Endothelial cell of umbilical vein (primary cell): ENCODE measurements around the gene TMEM130. TPM values are rescaled to one million over a fixed set of nuclear protein-coding genes. Genes with fewer than 3 reads are reported as not detected.

ENCODE experiments used
- BruUV-seq: library from RNA; stranded (reverse); fragments of 400-500 nt; replicated peaks from 2 replicates; lab custom pipeline; 2021; lab: Mats Ljungman, UMichigan
- CTCF ChIA-PET: fragments of 300-600, 350-600 bp; sonication (Branson Sonifier 250); formaldehyde crosslinking; loops from one replicate; lab custom pipeline; 2021; ENCODE audit warnings: antibody characterized with exemption, inconsistent platforms; lab: Charles Lee
- POLR2A ChIA-PET: fragments of 300-600, 350-600 bp; sonication (Branson Sonifier 250); formaldehyde crosslinking; loops from one replicate; lab custom pipeline; 2021; ENCODE audit warnings: antibody characterized with exemption, inconsistent platforms; lab: Charles Lee
- DNase-seq: peaks from one replicate; pipeline ENCODE4 v3.0.0-alpha.2; 2011; ENCODE audit warnings: low read depth, low spot score
- FAIRE-seq: peaks from 2 replicates; lab custom pipeline; 2011; peaks lifted over from hg19 to GRCh38; lab: Jason Lieb, UNC
- H2AFZ ChIP-seq: 2 replicates; pipeline ENCODE4 v1.6.0; 2012; ENCODE audit warnings: low read depth, low read length, control low read depth, inconsistent platforms
- H3K27ac ChIP-seq: 2 replicates; pipeline ENCODE4 v1.5.1; 2011; ENCODE audit warnings: low read depth, mild to moderate bottlenecking, control low read depth, low read length, moderate library complexity; ENCODE audit not compliant: insufficient read depth
- H3K27me3 ChIP-seq, 2 experiments: 2 replicates each; pipeline versions ENCODE4 v1.6.0 to v1.6.1; 2011; ENCODE audit warnings: low read length in 2 of 2, mixed read lengths in 1 of 2; ENCODE audit not compliant: control insufficient read depth in 2 of 2, insufficient read depth in 2 of 2
- H3K36me3 ChIP-seq, 2 experiments: 2 replicates in 1 of 2; 3 replicates in 1 of 2; pipeline ENCODE4 v1.5.1; 2011; ENCODE audit warnings: low read length in 2 of 2, mild to moderate bottlenecking in 1 of 2, moderate library complexity in 1 of 2; ENCODE audit not compliant: control insufficient read depth in 2 of 2, insufficient read depth in 2 of 2; ENCODE audit errors: extremely low read depth in 1 of 2
- H3K4me1 ChIP-seq: 3 replicates; pipeline ENCODE4 v1.5.1; 2011; ENCODE audit warnings: mild to moderate bottlenecking, low read length; ENCODE audit not compliant: control insufficient read depth, insufficient read depth; ENCODE audit errors: extremely low read depth
- H3K4me2 ChIP-seq: 2 replicates; pipeline ENCODE4 v1.6.1; 2011; ENCODE audit warnings: low read length, control low read depth, mixed read lengths; ENCODE audit not compliant: insufficient read depth
- H3K4me3 ChIP-seq, 3 experiments: fragments of 200-600 bp in 1 of 3; sonication (generic), shearing (Covaris generic) in 1 of 3; replicated peaks in 1 of 3; 2 replicates each; pipeline ENCODE4 v1.5.1; 2011 to 2016; ENCODE audit warnings: control low read depth in 3 of 3, low read length in 3 of 3, mild to moderate bottlenecking in 2 of 3, inconsistent platforms in 1 of 3, low read depth in 1 of 3, moderate library complexity in 1 of 3; ENCODE audit not compliant: insufficient read depth in 1 of 3
- H3K79me2 ChIP-seq: 2 replicates; pipeline ENCODE4 v1.6.0; 2012; ENCODE audit warnings: low read length, inconsistent platforms; ENCODE audit not compliant: control insufficient read depth, insufficient read depth
- H3K9ac ChIP-seq: replicated peaks from 2 replicates; pipeline ENCODE3; 2011; ENCODE audit warnings: low read length, control low read depth; ENCODE audit not compliant: insufficient read depth; ENCODE audit errors: extremely low read depth
- H3K9me1 ChIP-seq: replicated peaks from 3 replicates; pipeline ENCODE4 v1.6.0; 2011; ENCODE audit warnings: mild to moderate bottlenecking, low read length; ENCODE audit not compliant: control insufficient read depth, insufficient read depth; ENCODE audit errors: extremely low read depth
- H3K9me3 ChIP-seq: replicated peaks from 2 replicates; pipeline ENCODE4 v1.5.1; 2012; ENCODE audit warnings: low read length, inconsistent platforms; ENCODE audit not compliant: control insufficient read depth, insufficient read depth
- H4K20me1 ChIP-seq: replicated peaks from 2 replicates; pipeline ENCODE3; 2011; ENCODE audit warnings: mild to moderate bottlenecking, low read length; ENCODE audit not compliant: control insufficient read depth, insufficient read depth; ENCODE audit errors: extremely low read depth
- CTCF ChIP-seq, 2 donors: IDR thresholded peaks; 1 replicate in 1 of 2; 2 replicates in 1 of 2; pipeline ENCODE4 v1.5.1; 2011; ENCODE audit warnings: low read length in 2 of 2, mild to moderate bottlenecking in 2 of 2, moderate library complexity in 2 of 2, control low read depth in 1 of 2, inconsistent platforms in 1 of 2, low read depth in 1 of 2; ENCODE audit not compliant: insufficient read depth in 1 of 2; ENCODE audit errors: extremely low read depth in 1 of 2
- EZH2 ChIP-seq: IDR thresholded peaks from 2 replicates; pipeline ENCODE4 v1.6.1; 2012; ENCODE audit warnings: borderline replicate concordance, low read depth, mild to moderate bottlenecking, moderate library complexity, low read length, inconsistent platforms; ENCODE audit not compliant: severe bottlenecking
- FOS ChIP-seq: IDR thresholded peaks from 2 replicates; pipeline ENCODE4 v1.6.1; 2011; ENCODE audit warnings: mild to moderate bottlenecking, low read length, moderate library complexity, borderline replicate concordance; ENCODE audit not compliant: insufficient read depth
- GATA2 ChIP-seq: IDR thresholded peaks from 2 replicates; pipeline ENCODE4 v1.7.0; 2011; ENCODE audit warnings: low read depth, mild to moderate bottlenecking, moderate library complexity, mixed read lengths, low read length; ENCODE audit not compliant: insufficient read length, insufficient read depth
- JUN ChIP-seq: IDR thresholded peaks from 2 replicates; pipeline ENCODE4 v1.6.1; 2011; ENCODE audit warnings: borderline replicate concordance, low read depth; ENCODE audit not compliant: insufficient read length, insufficient read depth
- MAX ChIP-seq: IDR thresholded peaks from 2 replicates; pipeline ENCODE4 v1.6.1; 2011; ENCODE audit not compliant: insufficient read depth, insufficient read length
- MYC ChIP-seq: IDR thresholded peaks from one replicate; pipeline ENCODE4 v1.6.1; 2011; ENCODE audit warnings: mild to moderate bottlenecking, low read depth, low read length
- POLR2A ChIP-seq: IDR thresholded peaks from 2 replicates; pipeline ENCODE4 v1.6.1; 2012; ENCODE audit warnings: low read depth, mild to moderate bottlenecking, control low read depth, low read length
- POLR2AphosphoS5 ChIP-seq: IDR thresholded peaks from 2 replicates; pipeline ENCODE4 v1.6.1; 2012; ENCODE audit warnings: low read depth, mild to moderate bottlenecking, control low read depth, low read length, moderate library complexity; ENCODE audit not compliant: insufficient read depth
- dilution Hi-C: fragments of 300-500 bp; cut with MboI; formaldehyde crosslinking; loops from one replicate; pipeline ENCODE4 v1.15.0; 2019; ENCODE audit warnings: low sequenced_read_pairs; ENCODE audit not compliant: extremely low pct_ligation_motif_present
- intact Hi-C: fragments of 100-400 bp; cut with micrococcal nuclease; formaldehyde crosslinking; loops from one replicate; pipeline ENCODE4 v1.10.0; 2022
- polyA plus RNA-seq, 4 experiments: library from polyadenylated mRNA; depleted of rRNA in 3 of 4; stranded (reverse) in 3 of 4; unstranded in 1 of 4; fragments of >200 nt; gene quantifications; 2 replicates each; pipeline versions ENCODE4 v1.2.1 to v1.2.3, GENCODE V29; 2011 to 2012; ENCODE audit warnings: missing spikeins in 1 of 4
- total RNA-seq: library from RNA; stranded (reverse); gene quantifications from 2 replicates; pipeline ENCODE4 v1.2.3, GENCODE V29; 2021

TMEM130 gene
- total and polyA plus RNA-seq, 2 donors (not counting 3 experiments of a cell fraction or from before 2014, with no cell fraction given), result not detected

GRCh38 chr7:98879979-98880315 lies 10.1 kb upstream of the TMEM130 start:
- H3K9me1 ChIP-seq, result no peaks in the 10 kb centered on the region
- dilution Hi-C loops, result no loop called here
- POLR2A ChIA-PET, result interaction anchor here (0.7 kb wide), 1 partner anchor 471 kb away, joined by 3 read pairs; no protein-coding TSS in a partner anchor

More at GRCh38 chr7:98879979-98880315, 10.1 kb upstream of the TMEM130 start:
- H2AFZ ChIP-seq, result no peak overlapping the region
- intact Hi-C loops, result no loop called here
- peak overlapping the region in 2 of 3 experiments; percentile 93 to 99 for H3K4me3 ChIP-seq
- peaks cover 37% of the 10 kb centered on the region for H3K79me2 ChIP-seq
- DNase-seq (no peak), FAIRE-seq (no peak)
- H3K27ac ChIP-seq, result no peak overlapping the region
- peaks cover 8% of the 10 kb centered on the region for H3K4me1 ChIP-seq
- CTCF ChIA-PET, result interaction anchor here (1.2 kb wide), 1 partner anchor 11 kb away, joined by 3 read pairs; no protein-coding TSS in a partner anchor
- no peaks in the 10 kb centered on the region for H3K27me3 ChIP-seq
- H3K4me2 ChIP-seq, result peak overlapping the region; percentile 99
- no peaks in the 10 kb centered on the region for H3K9me3 ChIP-seq
- TF ChIP-seq POLR2A, result no peak
- no peak for TF ChIP-seq FOS
- no peak for TF ChIP-seq MAX
- TF ChIP-seq POLR2AphosphoS5, result no peak
- TF ChIP-seq EZH2, result no peak
- TF ChIP-seq JUN, result no peak
- no peak for TF ChIP-seq CTCF (IDR thresholded peaks at IDR 0.05; ENCODE audit: extremely low read depth in 1 of 2, insufficient read depth in 1 of 2, low read depth in 1 of 2, low read length in 2 of 2)
- no peak for TF ChIP-seq MYC
- TF ChIP-seq GATA2, result no peak
- no TSS peak for BruUV-seq
- peak overlapping the region; percentile 98 for H3K9ac ChIP-seq
- H3K36me3 ChIP-seq, result peaks cover 9% of the 10 kb centered on the region in 2 experiments
- H4K20me1 ChIP-seq, result peaks cover 2% of the 10 kb centered on the region
